Keratinocyte (primary cell): Measurements from ENCODE around the gene BET1L. TPM values are rescaled to one million over a fixed set of nuclear protein-coding genes. Genes with fewer than 3 reads are reported as not detected.
"Not testable (repeated sequence)": the region's sequence is repeated elsewhere in the genome, so short reads cannot be mapped to it uniquely, and the experiment has no call there.

Experiments used
- DNase-seq: peaks from one replicate; pipeline ENCODE4 v3.0.0-alpha.2; 2011; ENCODE audit warnings: low read depth, missing footprints, low spot score
- FAIRE-seq: peaks from 2 replicates; lab custom pipeline; 2011; peaks lifted over from hg19 to GRCh38; lab: Jason Lieb, UNC
- H2AFZ ChIP-seq: 2 replicates; pipeline ENCODE4 v1.6.0; 2012; ENCODE audit warnings: low read length, control low read depth, inconsistent platforms; ENCODE audit not compliant: control insufficient read depth
- H3K27ac ChIP-seq: 2 replicates; pipeline ENCODE4 v1.5.1; 2011; ENCODE audit warnings: low read length; ENCODE audit not compliant: control insufficient read depth, insufficient read depth
- H3K27me3 ChIP-seq: 3 replicates; pipeline ENCODE4 v1.6.0; 2011; ENCODE audit warnings: low read length; ENCODE audit not compliant: control insufficient read depth, insufficient read depth; ENCODE audit errors: extremely low read depth
- H3K36me3 ChIP-seq, 2 experiments: 2 replicates in 1 of 2; 3 replicates in 1 of 2; pipeline ENCODE4 v1.5.1; 2011; ENCODE audit warnings: low read length in 2 of 2, mild to moderate bottlenecking in 1 of 2; ENCODE audit not compliant: control insufficient read depth in 2 of 2, insufficient read depth in 2 of 2; ENCODE audit errors: extremely low read depth in 1 of 2
- H3K4me1 ChIP-seq: 3 replicates; pipeline ENCODE4 v1.5.1; 2011; ENCODE audit warnings: low read length; ENCODE audit not compliant: control insufficient read depth, insufficient read depth; ENCODE audit errors: extremely low read depth
- H3K4me2 ChIP-seq: 3 replicates; pipeline ENCODE4 v1.6.0; 2011; ENCODE audit warnings: low read depth, low read length; ENCODE audit not compliant: control insufficient read depth, insufficient read depth; ENCODE audit errors: extremely low read depth
- H3K4me3 ChIP-seq, 3 experiments: fragments of 200-600 bp in 1 of 3; sonication (generic) in 1 of 3; 2 replicates in 2 of 3; 3 replicates in 1 of 3; pipeline ENCODE4 v1.5.1; 2011 to 2016; ENCODE audit warnings: low read length in 3 of 3, mild to moderate bottlenecking in 3 of 3, control low read depth in 2 of 3, inconsistent platforms in 1 of 3, low read depth in 1 of 3, mixed read lengths in 1 of 3, mixed run types in 1 of 3, moderate library complexity in 1 of 3; ENCODE audit not compliant: control insufficient read depth in 2 of 3, insufficient read depth in 2 of 3; ENCODE audit errors: extremely low read depth in 1 of 3
- H3K79me2 ChIP-seq: 2 replicates; pipeline ENCODE4 v1.6.0; 2012; ENCODE audit warnings: low read length; ENCODE audit not compliant: control insufficient read depth, insufficient read depth
- H3K9ac ChIP-seq: 3 replicates; pipeline ENCODE4 v1.6.0; 2011; ENCODE audit warnings: low read length; ENCODE audit not compliant: control insufficient read depth, insufficient read depth; ENCODE audit errors: extremely low read depth
- H3K9me1 ChIP-seq: 3 replicates; pipeline ENCODE4 v1.6.0; 2011; ENCODE audit warnings: low read length; ENCODE audit not compliant: control insufficient read depth, insufficient read depth; ENCODE audit errors: extremely low read depth
- H3K9me3 ChIP-seq: 2 replicates; pipeline ENCODE4 v1.5.1; 2012; ENCODE audit warnings: low read depth, low read length; ENCODE audit not compliant: control insufficient read depth
- H4K20me1 ChIP-seq: 3 replicates; pipeline ENCODE4 v1.6.0; 2011; ENCODE audit warnings: low read length; ENCODE audit not compliant: control insufficient read depth, insufficient read depth; ENCODE audit errors: extremely low read depth
- dilution Hi-C: fragments of 300-500 bp; cut with MboI; formaldehyde crosslinking; loops from one replicate; pipeline ENCODE4 v1.7.0; 2020; ENCODE audit warnings: low sequenced_read_pairs; ENCODE audit not compliant: extremely low pct_ligation_motif_present
- polyA plus RNA-seq, 5 experiments: library from polyadenylated mRNA; depleted of rRNA in 3 of 5; stranded (reverse) in 3 of 5; stranded (forward) in 1 of 5; unstranded in 1 of 5; fragments of >200 nt; gene quantifications; 1 replicate in 1 of 5; 2 replicates in 3 of 5; 3 replicates in 1 of 5; pipeline versions ENCODE4 v1.2.1 to v1.2.3, GENCODE V29; 2011 to 2012; ENCODE audit warnings: missing spikeins in 2 of 5, low read depth in 1 of 5, low replicate concordance in 1 of 5
- TF ChIP-seq, protein P1 (sequence below), 3 experiments: IDR thresholded peaks in 1 of 3; conservative IDR thresholded peaks in 1 of 3; optimal IDR thresholded peaks in 1 of 3; 2 replicates in 2 of 3; 3 replicates in 1 of 3; pipeline versions ENCODE3 to v1.5.1; 2011; ENCODE audit warnings: low read length in 3 of 3, mild to moderate bottlenecking in 3 of 3, moderate library complexity in 2 of 3, control low read depth in 1 of 3, inconsistent platforms in 1 of 3; ENCODE audit not compliant: insufficient read depth in 2 of 3; ENCODE audit errors: extremely low read depth in 1 of 3

BET1L gene
- polyA plus RNA-seq, 1 donor (not counting 4 experiments of a cell fraction or from before 2014, with no cell fraction given) = 27.0 TPM

DNA sequence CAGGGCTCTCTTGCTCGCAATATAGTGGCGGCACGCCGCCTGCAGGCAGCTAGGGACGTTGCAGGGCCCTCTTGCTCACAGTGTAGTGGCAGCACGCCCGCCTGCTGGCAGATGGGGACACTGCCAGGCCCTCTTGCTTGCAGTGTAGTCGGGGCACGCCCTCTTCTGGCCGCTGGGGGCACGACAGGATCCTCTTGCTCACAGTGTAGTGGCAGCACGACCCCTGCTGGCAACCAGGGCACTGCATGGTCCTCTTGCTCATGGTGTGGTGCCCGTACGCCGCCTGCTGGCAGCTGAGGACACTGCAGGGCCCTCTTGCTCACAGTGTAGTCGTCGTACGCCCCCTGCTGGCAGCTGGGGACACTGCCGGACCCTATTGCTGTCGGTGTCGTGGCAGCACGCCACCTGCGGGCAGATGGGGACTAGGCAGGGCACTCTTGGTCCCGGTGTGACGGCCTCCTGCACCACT is 17.3 kb downstream of the BET1L start:
- not testable (repeated sequence) for DNase-seq, FAIRE-seq

DNA sequence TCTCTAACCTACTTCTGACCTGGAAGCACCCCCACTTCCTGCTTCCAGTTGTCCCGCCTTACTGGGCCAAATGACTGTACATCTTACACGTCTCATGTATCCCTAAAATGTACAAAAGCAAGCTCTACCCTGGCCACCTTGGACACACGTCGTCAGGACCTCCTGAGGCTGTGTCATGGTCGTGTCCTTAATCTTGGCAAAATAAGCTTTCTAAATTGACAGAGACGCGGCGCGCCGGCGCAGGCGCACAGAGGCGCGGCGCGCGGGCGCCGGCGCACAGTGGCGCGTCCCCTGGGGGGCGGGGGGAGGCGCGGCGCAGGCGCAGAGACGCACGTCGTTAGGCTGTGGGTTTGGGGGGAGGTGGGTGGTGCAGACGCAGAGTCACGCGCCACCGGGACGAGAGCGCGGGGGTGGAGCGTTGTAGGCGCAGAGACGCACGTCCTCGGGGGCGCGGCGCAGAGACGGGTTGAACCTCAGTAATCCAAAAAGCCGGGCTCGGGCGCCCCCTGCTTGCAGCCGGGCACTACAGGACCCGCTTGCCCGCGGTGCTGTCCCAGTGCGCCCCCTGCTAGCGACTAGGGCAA is 17.9 kb downstream of the BET1L start:
- dilution Hi-C loops, H3K4me1 ChIP-seq, DNase-seq: not testable (repeated sequence)

More for the DNA sequence above, 17.3 kb downstream of the BET1L start:
- H4K20me1 ChIP-seq, H3K9ac ChIP-seq, H3K4me3 ChIP-seq, H3K79me2 ChIP-seq, dilution Hi-C loops, H3K4me2 ChIP-seq, H3K4me1 ChIP-seq, H3K9me1 ChIP-seq, H3K9me3 ChIP-seq, H3K27me3 ChIP-seq, H3K27ac ChIP-seq, H3K36me3 ChIP-seq, H2AFZ ChIP-seq: not testable (repeated sequence)
- TF ChIP-seq, protein P1, sequence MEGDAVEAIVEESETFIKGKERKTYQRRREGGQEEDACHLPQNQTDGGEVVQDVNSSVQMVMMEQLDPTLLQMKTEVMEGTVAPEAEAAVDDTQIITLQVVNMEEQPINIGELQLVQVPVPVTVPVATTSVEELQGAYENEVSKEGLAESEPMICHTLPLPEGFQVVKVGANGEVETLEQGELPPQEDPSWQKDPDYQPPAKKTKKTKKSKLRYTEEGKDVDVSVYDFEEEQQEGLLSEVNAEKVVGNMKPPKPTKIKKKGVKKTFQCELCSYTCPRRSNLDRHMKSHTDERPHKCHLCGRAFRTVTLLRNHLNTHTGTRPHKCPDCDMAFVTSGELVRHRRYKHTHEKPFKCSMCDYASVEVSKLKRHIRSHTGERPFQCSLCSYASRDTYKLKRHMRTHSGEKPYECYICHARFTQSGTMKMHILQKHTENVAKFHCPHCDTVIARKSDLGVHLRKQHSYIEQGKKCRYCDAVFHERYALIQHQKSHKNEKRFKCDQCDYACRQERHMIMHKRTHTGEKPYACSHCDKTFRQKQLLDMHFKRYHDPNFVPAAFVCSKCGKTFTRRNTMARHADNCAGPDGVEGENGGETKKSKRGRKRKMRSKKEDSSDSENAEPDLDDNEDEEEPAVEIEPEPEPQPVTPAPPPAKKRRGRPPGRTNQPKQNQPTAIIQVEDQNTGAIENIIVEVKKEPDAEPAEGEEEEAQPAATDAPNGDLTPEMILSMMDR (optimal IDR thresholded peaks at IDR 0.05 in 1 of 3, IDR thresholded peaks at IDR 0.05 in 1 of 3, conservative IDR thresholded peaks at IDR 0.05 in 1 of 3; ENCODE audit: extremely low read depth in 1 of 3, insufficient read depth in 2 of 3, low read length in 3 of 3) = peak in 1 of 3 experiments; percentile 13

DNA sequence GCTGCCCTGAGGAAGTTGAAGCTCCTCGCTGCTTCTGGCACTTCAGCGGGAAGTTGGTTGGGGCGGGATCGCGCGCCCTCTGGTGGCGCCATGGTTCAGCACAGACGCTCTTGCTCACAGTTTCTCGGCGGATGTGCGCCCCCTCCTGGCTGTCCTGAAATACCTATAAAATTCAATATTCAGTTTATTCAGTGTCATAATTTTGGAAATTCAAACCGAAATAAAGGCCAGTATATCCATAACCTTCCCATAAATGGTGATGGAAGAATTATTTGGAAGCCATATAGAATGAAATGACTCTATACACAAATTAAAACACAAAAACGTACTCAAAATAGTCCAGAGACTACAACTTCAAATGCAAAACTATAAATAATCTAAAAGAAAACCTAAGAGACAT is 27.0 kb downstream of the BET1L start:
- H3K27ac ChIP-seq, H2AFZ ChIP-seq, DNase-seq, H3K9me1 ChIP-seq, H3K4me1 ChIP-seq, H3K9me3 ChIP-seq, H3K4me3 ChIP-seq, H3K36me3 ChIP-seq, H3K4me2 ChIP-seq, dilution Hi-C loops, FAIRE-seq, H4K20me1 ChIP-seq, H3K79me2 ChIP-seq, H3K27me3 ChIP-seq, H3K9ac ChIP-seq: not testable (repeated sequence)
- TF ChIP-seq, protein P1 (optimal IDR thresholded peaks at IDR 0.05 in 1 of 3, IDR thresholded peaks at IDR 0.05 in 1 of 3, conservative IDR thresholded peaks at IDR 0.05 in 1 of 3; ENCODE audit: extremely low read depth in 1 of 3, insufficient read depth in 2 of 3, low read length in 3 of 3) = peak in 1 of 3 experiments; percentile 16

More for the DNA sequence above, 17.9 kb downstream of the BET1L start:
- FAIRE-seq, H3K9me3 ChIP-seq, H3K27ac ChIP-seq, H3K9me1 ChIP-seq, H3K27me3 ChIP-seq, H2AFZ ChIP-seq, H3K36me3 ChIP-seq, H4K20me1 ChIP-seq, H3K9ac ChIP-seq, H3K4me2 ChIP-seq, H3K79me2 ChIP-seq, H3K4me3 ChIP-seq: not testable (repeated sequence)
